ENCODE results near the gene RGP1. TPM values are rescaled to one million over a fixed set of nuclear protein-coding genes. Genes with fewer than 3 reads are reported as not detected.

The RGP1 gene
- total RNA-seq, 2 donors from 2014 or later, result 52.0 to 53.9 TPM

DNA sequence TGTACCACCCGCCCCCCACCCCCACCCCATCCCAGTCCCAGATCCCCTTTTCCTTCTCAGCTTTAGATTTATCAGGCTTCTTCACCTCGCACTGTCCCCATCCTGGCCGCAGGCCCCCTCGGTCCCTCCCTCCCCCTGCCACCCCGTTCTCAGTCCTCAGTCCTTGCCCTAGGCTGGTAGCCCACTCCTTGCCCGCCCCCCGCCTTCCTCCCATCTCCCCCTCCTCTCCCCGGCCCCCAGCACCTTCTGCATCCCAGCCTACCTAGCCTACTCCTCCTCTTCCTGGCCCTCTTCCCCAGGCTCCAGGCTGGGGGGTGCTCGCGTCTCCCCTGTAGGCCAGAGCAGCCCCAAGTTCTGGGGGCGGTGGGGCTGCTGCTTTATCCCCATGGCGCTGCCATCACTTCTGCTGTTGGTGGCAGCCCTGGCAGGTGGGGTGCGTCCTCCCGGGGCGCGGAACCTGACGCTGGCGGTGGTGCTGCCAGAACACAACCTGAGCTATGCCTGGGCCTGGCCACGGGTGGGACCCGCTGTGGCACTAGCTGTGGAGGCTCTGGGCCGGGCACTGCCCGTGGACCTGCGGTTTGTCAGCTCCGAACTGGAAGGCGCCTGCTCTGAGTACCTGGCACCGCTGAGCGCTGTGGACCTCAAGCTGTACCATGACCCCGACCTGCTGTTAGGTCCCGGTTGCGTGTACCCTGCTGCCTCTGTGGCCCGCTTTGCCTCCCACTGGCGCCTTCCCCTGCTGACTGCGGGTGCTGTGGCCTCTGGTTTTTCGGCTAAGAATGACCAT lies 43.1 kb downstream of the RGP1 start:
- intact Hi-C loops (cut with DNase I), result loop anchor here (5.0 kb wide), 2 partner anchors 85 to 100 kb away; no protein-coding TSS in a partner anchor
- Histone ChIP-seq H3K4me1 (no peaks in the 10 kb centered on the region), H3K27me3 (no peaks in the 10 kb centered on the region), H3K27ac (no peak overlapping the region), H3K9me3 (no peaks in the 10 kb centered on the region), H3K9ac (ENCODE audit: low read depth in 2 of 2, low read length in 2 of 2) (no peak overlapping the region), H3K36me3 (no peaks in the 10 kb centered on the region), H3K4me3 (peak overlapping the region; percentile 13)
- TF ChIP-seq, protein P1, sequence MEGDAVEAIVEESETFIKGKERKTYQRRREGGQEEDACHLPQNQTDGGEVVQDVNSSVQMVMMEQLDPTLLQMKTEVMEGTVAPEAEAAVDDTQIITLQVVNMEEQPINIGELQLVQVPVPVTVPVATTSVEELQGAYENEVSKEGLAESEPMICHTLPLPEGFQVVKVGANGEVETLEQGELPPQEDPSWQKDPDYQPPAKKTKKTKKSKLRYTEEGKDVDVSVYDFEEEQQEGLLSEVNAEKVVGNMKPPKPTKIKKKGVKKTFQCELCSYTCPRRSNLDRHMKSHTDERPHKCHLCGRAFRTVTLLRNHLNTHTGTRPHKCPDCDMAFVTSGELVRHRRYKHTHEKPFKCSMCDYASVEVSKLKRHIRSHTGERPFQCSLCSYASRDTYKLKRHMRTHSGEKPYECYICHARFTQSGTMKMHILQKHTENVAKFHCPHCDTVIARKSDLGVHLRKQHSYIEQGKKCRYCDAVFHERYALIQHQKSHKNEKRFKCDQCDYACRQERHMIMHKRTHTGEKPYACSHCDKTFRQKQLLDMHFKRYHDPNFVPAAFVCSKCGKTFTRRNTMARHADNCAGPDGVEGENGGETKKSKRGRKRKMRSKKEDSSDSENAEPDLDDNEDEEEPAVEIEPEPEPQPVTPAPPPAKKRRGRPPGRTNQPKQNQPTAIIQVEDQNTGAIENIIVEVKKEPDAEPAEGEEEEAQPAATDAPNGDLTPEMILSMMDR (IDR thresholded peaks at IDR 0.05), result no peak
- DNase-seq, result no peak

DNA sequence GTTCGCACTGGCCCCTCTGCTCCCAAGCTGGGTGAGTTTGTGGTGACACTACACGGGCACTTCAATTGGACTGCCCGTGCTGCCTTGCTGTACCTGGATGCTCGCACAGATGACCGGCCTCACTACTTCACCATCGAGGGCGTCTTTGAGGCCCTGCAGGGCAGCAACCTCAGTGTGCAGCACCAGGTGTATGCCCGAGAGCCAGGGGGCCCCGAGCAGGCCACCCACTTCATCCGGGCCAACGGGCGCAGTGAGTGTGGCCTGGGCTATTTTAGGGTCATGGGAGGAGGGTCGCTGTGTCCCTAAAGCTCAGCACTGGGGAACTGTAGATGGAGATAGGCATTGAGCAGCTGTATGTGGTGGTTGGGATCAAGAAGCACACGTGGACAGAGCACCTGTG lies 43.7 kb downstream of the RGP1 start:
- Histone ChIP-seq H3K9me3 (no peaks in the 10 kb centered on the region), H3K9ac (ENCODE audit: low read depth in 2 of 2, low read length in 2 of 2) (no peak overlapping the region), H3K4me3 (no peak overlapping the region), H3K27ac (no peak overlapping the region), H3K36me3 (no peaks in the 10 kb centered on the region), H3K27me3 (no peaks in the 10 kb centered on the region), H3K4me1 (no peaks in the 10 kb centered on the region)
- intact Hi-C loops (cut with DNase I), result loop anchor here (5.0 kb wide), 2 partner anchors 84 to 99 kb away; no protein-coding TSS in a partner anchor
- TF ChIP-seq, protein P1 (IDR thresholded peaks at IDR 0.05), result no peak
- DNase-seq, result no peak

DNA sequence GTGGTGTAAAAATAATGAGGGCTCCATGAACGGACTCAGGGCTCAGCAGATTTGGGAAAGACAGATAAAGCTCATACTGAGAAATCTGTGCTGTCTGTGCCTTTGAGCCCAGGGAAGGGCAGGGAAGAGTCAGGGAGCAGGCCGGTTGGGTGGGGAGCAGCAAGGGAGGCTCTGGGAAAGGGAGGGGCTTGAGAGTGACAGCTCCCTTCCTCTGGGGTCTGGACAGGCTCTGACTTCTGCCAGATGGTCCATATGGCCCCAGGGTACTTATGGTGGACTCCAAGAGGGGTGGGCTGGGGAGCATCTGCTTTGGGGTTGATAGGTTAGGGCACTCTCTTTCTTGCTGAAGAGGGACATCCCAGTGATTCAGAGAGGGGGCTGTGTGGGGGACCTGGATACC lies 44.4 kb downstream of the RGP1 start:
- intact Hi-C loops (cut with DNase I), result loop anchor here (5.0 kb wide), 2 partner anchors 84 to 99 kb away; no protein-coding TSS in a partner anchor
- H3K9me3 ChIP-seq, result no peaks in the 10 kb centered on the region
- H3K9ac ChIP-seq (ENCODE audit: low read depth in 2 of 2, low read length in 2 of 2), result peak overlapping the region in 1 of 2 donors; percentile 14
- H3K4me1 ChIP-seq, result no peaks in the 10 kb centered on the region
- TF ChIP-seq, protein P1 (IDR thresholded peaks at IDR 0.05), result no peak
- no peaks in the 10 kb centered on the region for H3K27me3 ChIP-seq
- H3K36me3 ChIP-seq, result no peaks in the 10 kb centered on the region
- H3K27ac ChIP-seq, result no peak overlapping the region
- H3K4me3 ChIP-seq, result no peak overlapping the region
- DNase-seq, result no peak

DNA sequence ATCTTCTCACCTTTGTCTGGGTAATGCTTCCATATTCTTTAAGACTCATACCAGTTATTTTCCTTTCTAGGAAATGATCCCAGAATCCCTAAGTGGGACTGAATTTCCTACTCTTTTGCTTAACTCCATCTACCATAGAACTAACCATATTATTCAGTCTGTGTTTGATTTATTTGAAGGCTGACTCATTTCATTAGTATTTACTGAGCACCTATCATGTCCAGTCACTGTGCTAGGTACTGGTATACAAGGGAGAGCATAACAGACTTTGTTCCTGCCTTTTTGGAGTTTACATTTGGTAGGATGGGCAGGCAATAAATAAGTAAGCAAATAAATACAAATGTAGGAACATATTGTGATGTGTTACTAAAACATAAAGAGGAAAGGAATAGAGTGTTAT lies 46.6 kb downstream of the RGP1 start:
- no peak for DNase-seq
- Histone ChIP-seq H3K9me3 (no peaks in the 10 kb centered on the region), H3K27me3 (no peaks in the 10 kb centered on the region), H3K36me3 (no peaks in the 10 kb centered on the region), H3K4me3 (no peak overlapping the region), H3K27ac (no peak overlapping the region), H3K9ac (ENCODE audit: low read depth in 2 of 2, low read length in 2 of 2) (no peak overlapping the region), H3K4me1 (no peaks in the 10 kb centered on the region)
- TF ChIP-seq, protein P1 (IDR thresholded peaks at IDR 0.05), result no peak
- intact Hi-C loops (cut with DNase I), result no loop called here

DNA sequence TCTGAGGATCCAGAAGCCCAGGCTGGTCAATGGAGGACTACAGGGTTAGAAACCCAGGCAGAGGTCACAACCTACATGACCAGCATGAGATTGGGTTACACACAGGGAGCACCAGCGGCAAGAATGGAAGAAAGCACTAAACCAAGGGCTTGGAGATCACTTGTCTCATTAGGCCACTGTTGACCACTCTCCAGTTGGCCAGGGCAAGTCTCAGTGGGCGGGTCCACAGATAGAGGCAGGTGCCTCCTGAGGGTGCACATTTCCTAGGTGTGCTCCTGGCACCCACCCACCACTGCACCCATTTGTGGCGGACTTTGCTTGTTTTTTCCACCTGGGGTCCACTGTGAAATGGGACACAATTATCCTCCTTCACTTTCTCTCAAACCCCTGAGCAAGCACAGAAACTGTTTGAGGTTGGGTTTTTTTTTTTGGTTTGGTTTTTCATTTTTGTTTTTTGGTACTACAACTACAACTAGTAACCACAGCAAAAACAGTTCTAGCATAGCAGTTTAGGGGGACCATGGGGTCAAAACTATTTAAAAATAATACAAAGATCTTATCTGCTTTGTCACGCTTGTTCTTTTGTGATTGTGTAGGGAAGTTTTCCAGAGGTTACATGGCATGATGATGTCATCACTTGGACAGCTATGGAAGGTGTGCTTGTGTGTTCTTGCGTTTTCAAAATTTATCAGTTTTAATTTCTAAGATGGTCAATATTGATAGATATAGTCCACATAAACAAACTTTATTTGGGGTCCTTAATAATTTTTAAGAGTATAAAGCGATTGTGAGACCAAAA lies 48.4 kb downstream of the RGP1 start:
- TF ChIP-seq, protein P1 (IDR thresholded peaks at IDR 0.05), result no peak
- Histone ChIP-seq H3K4me3 (no peak overlapping the region), H3K9me3 (no peaks in the 10 kb centered on the region), H3K27me3 (no peaks in the 10 kb centered on the region), H3K27ac (no peak overlapping the region), H3K9ac (ENCODE audit: low read depth in 2 of 2, low read length in 2 of 2) (no peak overlapping the region), H3K4me1 (no peaks in the 10 kb centered on the region), H3K36me3 (no peaks in the 10 kb centered on the region)
- DNase-seq, result no peak
- intact Hi-C loops (cut with DNase I), result no loop called here

All from colonic mucosa (tissue), 4 donors.